IMR-90 (cell line): ENCODE data around the gene ARTN. TPM values are rescaled to one million over a fixed set of nuclear protein-coding genes. Genes with fewer than 3 reads are reported as not detected.
A peak's percentile ranks its signal among the peaks of the same experiment; 100 is the strongest.

Experiments
- ATAC-seq: fragments of 200-7000 bp; cut with Tn5 transposase; 2 replicates; pipeline ENCODE4 v1.9.1; 2020; ENCODE audit warnings: low read depth, mild to moderate bottlenecking, moderate library complexity
- BruUV-seq: library from RNA; stranded (reverse); fragments of 400-500 nt; replicated peaks from 2 replicates; lab custom pipeline; 2021; lab: Mats Ljungman, UMichigan
- CTCF ChIA-PET: fragments of 300-600 bp; formaldehyde crosslinking; extraction: SDS; loops from one replicate; lab custom pipeline; 2021; ENCODE audit warnings: antibody characterized with exemption; lab: Yijun Ruan, JAX
- POLR2A ChIA-PET: fragments of 300-600 bp; sonication (Branson Sonifier 250); formaldehyde crosslinking; loops from one replicate; lab custom pipeline; 2022; ENCODE audit warnings: antibody characterized with exemption; ENCODE audit not compliant: unreplicated experiment; lab: Charles Lee
- DNase-seq: peaks from one replicate; pipeline ENCODE4 v3.0.0; 2013
- H2AFZ ChIP-seq: replicated peaks from 2 replicates; pipeline ENCODE3; 2013; ENCODE audit warnings: low read length, mild to moderate bottlenecking; ENCODE audit not compliant: poor library complexity
- H2AK5ac ChIP-seq: 2 replicates; pipeline ENCODE4 v1.6.1; 2013; ENCODE audit warnings: low read depth, low read length, inconsistent platforms
- H2AK9ac ChIP-seq: replicated peaks from 2 replicates; pipeline ENCODE3; 2013; ENCODE audit warnings: mild to moderate bottlenecking, low read depth, low read length, moderate library complexity; ENCODE audit not compliant: poor library complexity
- H2BK120ac ChIP-seq: 2 replicates; pipeline ENCODE4 v1.6.1; 2013; ENCODE audit warnings: low read depth, low read length, inconsistent platforms
- H2BK15ac ChIP-seq: 3 replicates; pipeline ENCODE4 v1.6.1; 2013; ENCODE audit warnings: low read depth, low read length, inconsistent platforms
- H2BK20ac ChIP-seq: 2 replicates; pipeline ENCODE4 v1.6.1; 2013; ENCODE audit warnings: low read depth, mild to moderate bottlenecking, inconsistent platforms, low read length, moderate library complexity
- H2BK5ac ChIP-seq: 2 replicates; pipeline ENCODE4 v1.6.1; 2013; ENCODE audit warnings: mild to moderate bottlenecking, low read depth, low read length, inconsistent platforms; ENCODE audit not compliant: poor library complexity, severe bottlenecking
- H3K14ac ChIP-seq: replicated peaks from 2 replicates; pipeline ENCODE4 v1.6.1; 2013; ENCODE audit warnings: low read depth, low read length, inconsistent platforms
- H3K18ac ChIP-seq: 2 replicates; pipeline ENCODE4 v1.6.1; 2013; ENCODE audit warnings: low read depth, low read length, control low read depth
- H3K23ac ChIP-seq: 2 replicates; pipeline ENCODE4 v1.6.1; 2013; ENCODE audit warnings: low read depth, low read length, inconsistent platforms
- H3K27ac ChIP-seq: 2 replicates; pipeline ENCODE4 v1.5.1; 2013; ENCODE audit warnings: mild to moderate bottlenecking, control low read depth, low read length; ENCODE audit not compliant: insufficient read depth
- H3K27me3 ChIP-seq: 2 replicates; pipeline ENCODE4 v1.6.1; 2013; ENCODE audit warnings: low read length; ENCODE audit not compliant: control insufficient read depth, insufficient read depth
- H3K36me3 ChIP-seq: 2 replicates; pipeline ENCODE4 v1.6.1; 2013; ENCODE audit warnings: low read length, mixed read lengths; ENCODE audit not compliant: control insufficient read depth, insufficient read depth
- H3K4ac ChIP-seq: 2 replicates; pipeline ENCODE4 v1.6.1; 2013; ENCODE audit warnings: low read depth, low read length, inconsistent platforms
- H3K4me1 ChIP-seq: 2 replicates; pipeline ENCODE4 v1.6.1; 2013; ENCODE audit warnings: low read length, mixed read lengths; ENCODE audit not compliant: control insufficient read depth, insufficient read depth
- H3K4me2 ChIP-seq: 2 replicates; pipeline ENCODE4 v1.6.1; 2013; ENCODE audit warnings: low read depth, mild to moderate bottlenecking, control low read depth, low read length, moderate library complexity
- H3K4me3 ChIP-seq: 2 replicates; pipeline ENCODE4 v1.5.1; 2013; ENCODE audit warnings: low read depth, mild to moderate bottlenecking, control low read depth, low read length, moderate library complexity; ENCODE audit not compliant: insufficient read depth
- H3K56ac ChIP-seq: 2 replicates; pipeline ENCODE4 v1.6.1; 2013; ENCODE audit warnings: low read length, inconsistent platforms; ENCODE audit not compliant: insufficient read depth; ENCODE audit errors: extremely low read depth
- H3K79me1 ChIP-seq, 2 experiments: 2 replicates each; pipeline ENCODE4 v1.6.1; 2013; ENCODE audit warnings: low read length in 2 of 2, inconsistent platforms in 1 of 2, low read depth in 1 of 2
- H3K9ac ChIP-seq: 2 replicates; pipeline ENCODE4 v1.6.1; 2013; ENCODE audit warnings: low read depth, low read length, control low read depth
- H3K9me1 ChIP-seq: 2 replicates; pipeline ENCODE4 v1.6.1; 2013; ENCODE audit warnings: low read length, inconsistent platforms; ENCODE audit not compliant: insufficient read depth
- H3K9me3 ChIP-seq: 2 replicates; pipeline ENCODE4 v1.6.1; 2013; ENCODE audit warnings: low read length; ENCODE audit not compliant: control insufficient read depth, insufficient read depth
- H4K20me1 ChIP-seq: 2 replicates; pipeline ENCODE4 v1.6.1; 2013; ENCODE audit warnings: low read length, inconsistent platforms; ENCODE audit not compliant: insufficient read depth
- H4K5ac ChIP-seq: 2 replicates; pipeline ENCODE4 v1.6.1; 2013; ENCODE audit warnings: mild to moderate bottlenecking, low read depth, low read length, control low read depth
- H4K8ac ChIP-seq, 2 experiments: 2 replicates each; pipeline ENCODE4 v1.6.1; 2013; ENCODE audit warnings: low read depth in 2 of 2, low read length in 2 of 2, control low read depth in 1 of 2, inconsistent platforms in 1 of 2
- H4K91ac ChIP-seq: 2 replicates; pipeline ENCODE4 v1.6.1; 2013; ENCODE audit warnings: low read depth, low read length, inconsistent platforms; ENCODE audit not compliant: insufficient read depth
- CEBPB ChIP-seq: IDR thresholded peaks from 2 replicates; pipeline ENCODE4 v1.6.1; 2012; ENCODE audit warnings: low read depth, low read length, improper control_type of control experiment
- FOS ChIP-seq: fragments of 150-350 bp; IDR thresholded peaks from 2 replicates; pipeline ENCODE4 v1.6.1; 2016; ENCODE audit warnings: low read depth, low read length
- MAZ ChIP-seq: IDR thresholded peaks from 2 replicates; pipeline ENCODE4 v1.6.1; 2012; ENCODE audit warnings: low read depth, mild to moderate bottlenecking, low read length, improper control_type of control experiment, moderate library complexity, borderline replicate concordance
- MXI1 ChIP-seq: IDR thresholded peaks from 2 replicates; pipeline ENCODE4 v1.6.1; 2012; ENCODE audit warnings: low read depth, mild to moderate bottlenecking, low read length, moderate library complexity, borderline replicate concordance
- POLR2A ChIP-seq: IDR thresholded peaks from 2 replicates; pipeline ENCODE4 v1.6.1; 2012; ENCODE audit warnings: mild to moderate bottlenecking, low read depth, low read length
- RCOR1 ChIP-seq: IDR thresholded peaks from 2 replicates; pipeline ENCODE4 v1.6.1; 2012; ENCODE audit warnings: mild to moderate bottlenecking, low read length, improper control_type of control experiment; ENCODE audit not compliant: insufficient replicate concordance
- SMC3 ChIP-seq: fragments of 150-350 bp; IDR thresholded peaks from 2 replicates; pipeline ENCODE4 v1.6.1; 2016; ENCODE audit warnings: low read depth, mild to moderate bottlenecking, antibody characterized with exemption, low read length, moderate library complexity
- WGBS, 2 experiments: methylation state at CpG; one replicate each; pipeline versions ENCODE4 v1.1.5 to v1.1.7; 2013; ENCODE audit warnings: missing lambda C conversion rate in 2 of 2; ENCODE audit not compliant: insufficient read length in 1 of 2; ENCODE audit errors: extremely low coverage in 2 of 2; 5-methylcytosine and 5-hydroxymethylcytosine counted together
- dilution Hi-C: fragments of 300-500 bp; cut with HindIII; formaldehyde crosslinking; loops from one replicate; pipeline ENCODE4 v1.14.3; 2018; ENCODE audit warnings: low sequenced_read_pairs; ENCODE audit not compliant: unreplicated experiment
- in situ Hi-C: fragments of 300-500 bp; cut with MboI; formaldehyde crosslinking; loops from 3 replicates; pipeline ENCODE4 v1.14.3; 2019; ENCODE audit warnings: low sequenced_read_pairs, inconsistent platforms, mixed read lengths
- intact Hi-C: fragments of 100-400 bp; cut with micrococcal nuclease; formaldehyde crosslinking; loops from 2 replicates; pipeline ENCODE4 v1.10.0; 2022
- polyA plus RNA-seq, 3 experiments: library from polyadenylated mRNA; depleted of rRNA; stranded (reverse); fragments of >200 nt; gene quantifications; 2 replicates each; pipeline ENCODE4 v1.2.3, GENCODE V29; 2012; ENCODE audit warnings: low replicate concordance in 1 of 3
- total RNA-seq: library from RNA; depleted of rRNA; stranded (reverse); fragments of >200 nt; gene quantifications from 2 replicates; pipeline ENCODE4 v1.2.3, GENCODE V29; 2012

ARTN gene
- total and polyA plus RNA-seq, 2 of the 4 experiments (the other 2 are of a cell fraction): 0.29 TPM; not detected in 1

DNA sequence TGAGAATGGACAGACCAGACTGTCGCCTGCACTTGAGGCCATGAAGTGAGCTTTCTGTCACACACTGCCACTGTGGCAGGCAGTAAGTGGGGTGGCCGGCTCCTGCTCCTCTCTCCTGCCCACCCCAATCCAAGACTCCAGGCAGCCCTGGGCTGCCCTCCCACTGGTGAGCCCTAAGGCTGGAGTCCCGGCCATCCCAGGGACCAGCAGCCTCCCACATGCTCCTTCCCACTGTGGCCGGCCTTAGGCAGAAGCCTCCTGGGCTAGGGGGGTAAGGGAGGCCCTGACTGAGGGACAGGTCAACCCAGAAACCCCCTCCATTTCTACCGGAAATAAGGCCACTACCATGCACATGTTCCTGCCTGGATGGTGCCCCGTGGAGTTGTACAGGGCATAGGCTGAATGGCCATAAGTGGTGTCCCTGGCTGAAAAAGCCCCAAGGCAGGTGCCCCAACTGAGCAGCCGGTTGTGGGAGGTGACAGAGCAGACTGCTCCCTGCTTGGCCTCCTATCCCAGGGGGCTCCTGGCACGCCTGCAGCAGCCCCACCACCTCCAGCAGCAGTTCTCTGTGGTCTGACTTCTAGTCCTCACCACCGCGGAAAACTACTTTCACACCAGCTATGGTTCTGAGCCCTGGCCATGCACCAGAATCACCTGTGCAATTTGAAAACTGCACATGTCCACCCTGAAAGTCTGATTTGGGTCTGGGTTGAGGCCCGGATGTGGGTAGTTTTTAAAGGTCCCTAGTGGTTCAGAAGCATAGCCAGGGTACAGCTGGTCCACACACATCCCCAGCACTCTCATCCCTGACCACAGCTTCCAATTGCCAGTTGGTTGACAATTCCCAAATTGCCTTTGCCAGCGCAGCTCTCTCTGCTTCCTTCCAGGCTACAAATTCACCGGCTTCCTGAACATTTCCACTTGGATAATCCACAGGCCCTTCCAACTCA lies 1.6 kb upstream of the ARTN start (continued):
- no peak for TF ChIP-seq MXI1

DNA sequence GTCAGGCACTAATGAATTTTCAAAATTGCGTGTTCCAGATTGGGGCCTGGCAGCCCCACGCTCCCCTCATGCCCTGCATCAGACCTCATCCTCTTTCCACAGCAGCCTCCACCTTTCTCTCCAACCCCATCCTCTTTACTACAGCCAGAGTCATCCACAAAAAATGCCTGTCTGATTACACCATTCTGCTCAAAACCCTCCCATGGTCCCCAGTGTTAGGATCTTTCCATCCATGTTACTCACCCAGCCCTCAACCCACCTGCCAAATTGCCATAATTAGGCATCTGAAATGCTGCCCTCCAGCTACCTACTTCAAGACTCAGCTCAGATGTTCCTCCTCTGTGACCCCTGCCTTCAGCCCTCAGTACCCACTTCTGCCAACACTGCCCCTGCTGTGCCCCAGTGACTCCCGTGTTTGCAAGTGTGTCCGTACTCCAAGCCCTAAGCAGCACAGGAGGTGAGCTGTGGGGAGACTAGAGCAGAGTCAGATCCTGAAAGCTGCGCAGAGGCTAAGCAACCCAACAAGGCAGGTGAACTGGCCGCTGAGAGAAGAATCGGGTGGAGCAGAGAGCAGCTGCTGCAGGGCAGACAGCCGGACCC lies 715 bp upstream of the ARTN start:
- Histone ChIP-seq H3K4ac (peak overlapping the region; percentile 81), H3K23ac (peak overlapping the region; percentile 11; the same call in 1 of the 2 replicates), H3K9me3 (peaks cover 5% of the 10 kb centered on the region), H4K8ac (peak overlapping the region in 1 of 2 experiments; percentile 42; a peak in 1 of 4 replicates), H2BK5ac (no peak overlapping the region), H3K27ac (no peak overlapping the region), H2AK9ac (peak overlapping the region; percentile 4), H3K36me3 (peaks cover 6% of the 10 kb centered on the region; the same call in 1 of the 2 replicates), H2AK5ac (peak overlapping the region; percentile 9), H3K9ac (no peak overlapping the region), H3K27me3 (no peaks in the 10 kb centered on the region), H3K4me1 (peaks cover 10% of the 10 kb centered on the region), H3K9me1 (peaks cover 6% of the 10 kb centered on the region), H2AFZ (peak overlapping the region; percentile 91), H3K79me1 (peaks cover 0 to 8% of the 10 kb centered on the region in 2 experiments; a peak in 1 of 4 replicates), H2BK20ac (peak overlapping the region; percentile 9; the same call in 1 of the 2 replicates), H2BK15ac (no peak overlapping the region), H4K20me1 (peaks cover 3% of the 10 kb centered on the region; the same call in 1 of the 2 replicates), H3K4me3 (peak overlapping the region; percentile 37), H4K5ac (no peak overlapping the region), H4K91ac (0 out of 2 replicates have a peak overlapping the region, but pooled peaks have one; percentile 4), H3K4me2 (peak overlapping the region; percentile 76), H2BK120ac (peak overlapping the region; percentile 67; the same call in 1 of the 2 replicates), H3K14ac (peak overlapping the region; percentile 49), H3K56ac (no peak overlapping the region), H3K18ac (no peak overlapping the region)
- peak; percentile 57 for ATAC-seq
- no CpG with 5 or more reads among the region's 8 CpGs for WGBS, 2 experiments
- DNase-seq: peak; percentile 74
- POLR2A ChIA-PET: no interaction called here
- no peak for TF ChIP-seq POLR2A
- peak; percentile 17; the same call in 1 of the 2 replicates for TF ChIP-seq SMC3
- TF ChIP-seq FOS: 0 out of 2 replicates have a peak, but pooled peaks have one; percentile 41
- 0 out of 2 replicates have a peak, but pooled peaks have one; percentile 26 for TF ChIP-seq MAZ
- peak; percentile 70 for TF ChIP-seq RCOR1
- TF ChIP-seq CEBPB: peak; percentile 71; the same call in 1 of the 2 replicates
- intact Hi-C loops (loop anchor here (5.0 kb wide), 1 partner anchor 81 kb away; no protein-coding TSS in a partner anchor), in situ Hi-C loops (loop anchor here (5.0 kb wide), 1 partner anchor 161 kb away; no protein-coding TSS in a partner anchor), dilution Hi-C loops (no loop called here)
- CTCF ChIA-PET: interaction anchor here (2.1 to 5.6 kb wide), 2 partner anchors 10 to 166 kb away, joined by 5 to 149 read pairs; no protein-coding TSS in a partner anchor
- no TSS peak for BruUV-seq
